GM18499 (cell line): ENCODE measurements around the gene MSANTD2.
A peak's percentile ranks its signal among the peaks of the same experiment; 100 is the strongest.

ENCODE experiments used
- ATAC-seq: cut with Tn5 transposase; IDR thresholded peaks from one replicate; pipeline ENCODE4 v1.9.1; 2021; ENCODE audit warnings: moderate number of reproducible peaks; ENCODE audit not compliant: insufficient read depth, unreplicated experiment

MSANTD2 gene

DNA sequence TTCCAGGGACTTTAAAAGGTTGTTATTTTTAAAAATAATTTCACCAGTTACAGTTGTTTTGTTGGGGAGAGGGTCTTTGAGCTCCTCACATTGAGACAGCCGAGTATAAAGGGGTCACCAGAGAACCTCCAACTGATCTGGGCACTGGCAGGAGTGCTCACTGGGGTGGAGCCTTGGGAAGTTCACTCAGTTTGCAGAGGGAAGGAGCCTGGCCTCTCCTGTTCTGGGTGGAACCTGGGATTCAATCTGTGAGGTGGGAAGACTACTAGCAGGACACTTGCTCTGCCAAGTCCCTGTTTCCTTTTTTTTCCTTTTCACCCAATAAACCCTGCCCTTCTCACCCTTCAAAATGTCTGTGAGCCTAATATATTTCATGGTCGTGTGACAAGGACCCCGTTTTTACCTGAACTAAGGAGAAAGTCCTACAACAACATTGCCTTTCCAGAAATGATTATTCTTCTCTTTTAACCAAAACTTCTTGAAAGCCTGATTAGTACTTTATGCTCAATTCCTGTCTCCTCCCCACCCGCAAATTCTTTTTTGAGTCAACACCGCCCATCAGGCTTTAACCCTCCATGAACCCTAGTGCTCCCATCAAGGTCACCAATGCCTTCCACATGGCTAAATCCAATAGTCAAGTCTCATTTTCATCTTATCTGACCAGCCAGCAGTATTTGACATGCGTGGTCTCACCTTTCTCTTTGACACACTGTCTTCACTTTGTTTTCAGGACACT, 22.0 kb upstream of the MSANTD2 start:
- no peak for ATAC-seq

DNA sequence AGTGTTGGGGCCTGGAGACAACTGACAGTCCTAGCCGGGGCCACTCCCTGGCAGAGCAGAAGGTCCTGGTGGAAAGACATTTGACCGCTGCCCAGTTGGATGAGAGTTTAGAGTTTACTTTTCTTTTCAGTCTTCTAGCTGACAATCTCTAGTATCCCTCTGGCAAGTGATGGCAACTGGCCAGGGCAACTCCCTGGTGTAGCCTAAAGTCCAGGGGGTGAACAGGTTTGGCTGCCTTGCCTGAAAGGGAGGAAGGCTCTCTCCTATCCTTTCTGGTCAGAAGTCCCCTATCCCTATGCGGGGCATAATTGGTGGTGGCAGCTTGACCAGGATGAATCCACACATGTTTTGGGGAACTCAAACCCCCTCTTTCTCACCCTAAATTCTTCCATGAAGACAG, 16.8 kb upstream of the MSANTD2 start:
- ATAC-seq: no peak

DNA sequence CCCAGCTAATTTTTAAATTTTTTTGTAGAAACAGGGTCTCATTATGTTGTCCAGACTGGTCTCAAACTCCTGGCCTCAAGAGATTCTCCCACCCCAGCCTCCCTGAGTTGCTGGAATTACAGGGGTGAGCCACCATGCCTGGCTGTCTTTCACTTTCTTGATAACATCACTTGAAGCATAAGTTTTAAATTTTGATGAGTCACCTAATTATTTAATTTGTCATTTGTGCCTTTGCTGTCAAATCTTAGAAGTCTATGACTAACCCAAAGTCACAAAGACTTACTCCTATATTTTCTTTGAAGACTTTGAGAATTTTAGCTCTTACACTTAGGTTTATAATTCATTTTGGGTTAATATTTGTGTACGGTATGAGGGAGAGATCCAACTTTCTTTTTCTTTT, 14.5 kb upstream of the MSANTD2 start:
- no peak for ATAC-seq

DNA sequence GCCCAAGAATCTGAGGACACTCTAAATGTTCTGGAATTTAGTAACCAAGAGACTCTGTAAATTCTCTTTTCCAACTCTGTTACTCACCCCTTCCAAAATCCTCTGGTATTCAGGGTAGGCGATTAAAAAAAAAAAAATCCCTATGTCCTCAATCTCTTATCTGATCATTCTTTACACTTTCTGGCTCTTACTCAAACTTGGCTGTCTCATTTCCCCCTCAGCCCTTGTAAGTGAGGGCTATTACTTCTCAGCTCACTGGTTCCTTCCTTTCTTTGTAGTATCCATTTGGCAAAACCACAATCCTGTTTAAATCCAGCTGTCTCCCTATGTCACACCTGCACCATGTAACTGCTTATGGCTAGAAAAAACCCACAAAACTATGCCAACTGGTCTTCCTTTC, 12.7 kb upstream of the MSANTD2 start:
- ATAC-seq: no peak

GRCh38 chr11:124811399-124812125, 11.4 kb upstream of the MSANTD2 start:
- ATAC-seq: no peak

- no peak for ATAC-seq
These were observed 7.6 kb upstream of the MSANTD2 start for GRCh38 chr11:124807660-124808270.

- no peak for ATAC-seq
These were observed 7.0 kb upstream of the MSANTD2 start for GRCh38 chr11:124807201-124807600.

DNA sequence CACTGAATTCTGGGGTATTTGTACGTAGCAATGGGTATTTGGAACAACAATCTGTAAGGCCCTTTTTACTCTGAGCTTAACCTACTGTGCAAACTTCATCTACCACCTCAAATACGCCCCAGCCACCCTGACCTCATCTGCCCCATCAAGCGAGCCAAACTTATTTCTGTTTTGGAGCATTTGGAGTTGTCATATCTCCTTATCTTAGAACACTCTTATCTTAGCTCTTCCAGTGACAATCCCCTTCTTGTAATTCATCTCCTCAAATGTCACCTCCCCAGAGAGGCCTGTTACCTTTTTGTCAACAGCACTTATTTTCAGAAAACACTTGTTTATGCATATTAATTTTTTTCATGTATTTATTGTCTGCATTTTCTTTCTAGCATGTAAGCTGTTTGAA, 4.7 kb upstream of the MSANTD2 start:
- ATAC-seq: no peak

GRCh38 chr11:124801636-124802312, 1.6 kb upstream of the MSANTD2 start:
- ATAC-seq: no peak

DNA sequence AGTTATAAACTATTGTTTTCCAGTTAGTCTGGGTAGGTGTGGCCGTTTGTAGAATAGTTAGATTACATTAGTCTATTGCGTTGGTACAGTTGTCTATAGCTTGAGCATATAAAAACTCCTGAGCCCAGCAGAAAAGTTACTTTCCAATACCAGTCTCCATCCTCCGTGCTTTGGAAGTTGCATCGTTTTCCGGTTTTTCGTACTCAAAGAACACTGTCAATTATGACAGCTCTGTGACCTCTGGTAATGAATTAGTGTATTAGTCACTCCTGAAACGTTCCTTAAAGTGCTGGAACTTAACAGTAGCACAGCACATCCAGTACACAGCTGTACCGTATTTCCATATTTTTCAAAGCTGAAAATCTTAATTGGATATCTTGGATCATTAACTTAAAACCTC, 808 bp upstream of the MSANTD2 start:
- no peak for ATAC-seq

DNA sequence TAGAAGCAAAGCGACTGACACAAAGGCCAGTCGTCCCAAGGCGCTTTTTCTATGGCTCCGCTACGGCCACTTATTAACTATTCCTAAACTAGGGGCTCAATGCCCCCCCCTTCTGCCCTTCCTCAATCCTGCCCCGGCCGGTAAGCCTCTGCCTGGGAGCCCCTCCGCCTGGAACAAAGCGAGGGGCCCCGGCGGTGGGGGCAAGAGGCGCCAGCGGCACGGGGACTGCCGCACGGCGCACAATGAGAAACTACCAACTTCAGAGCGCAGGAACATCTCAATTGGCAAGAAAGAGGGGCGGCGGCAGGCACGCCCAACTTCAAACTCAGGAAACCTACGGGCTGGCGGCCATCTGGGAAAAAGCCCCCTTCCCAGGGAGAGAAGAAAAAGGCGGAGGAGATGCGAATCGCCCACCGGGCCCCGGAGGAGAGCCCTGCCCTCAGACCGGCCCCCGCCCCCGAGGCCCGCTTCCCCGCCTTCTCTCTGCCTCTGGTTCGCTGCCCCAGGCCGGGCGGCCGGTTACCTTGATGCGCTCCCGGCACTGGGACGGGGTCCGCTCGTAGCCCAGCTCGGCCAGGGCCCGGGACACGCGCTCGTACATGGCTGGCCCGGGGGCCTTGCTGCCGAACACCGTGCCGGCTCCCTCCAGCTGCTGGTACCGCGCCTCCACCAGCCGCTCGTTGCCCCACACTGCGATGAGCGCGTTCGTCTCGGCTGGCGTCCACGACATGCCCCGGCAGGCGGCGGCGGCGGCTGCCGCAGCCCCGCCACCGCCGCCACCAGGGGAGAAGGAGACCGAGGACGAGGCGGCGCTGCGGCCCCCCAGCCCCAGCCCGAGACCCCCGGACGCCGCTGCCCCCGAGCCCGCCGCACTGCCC, 619 bp downstream of the MSANTD2 start:
- no peak for ATAC-seq

GRCh38 chr11:124798991-124799347, 1.2 kb downstream of the MSANTD2 start:
- ATAC-seq: no peak

DNA sequence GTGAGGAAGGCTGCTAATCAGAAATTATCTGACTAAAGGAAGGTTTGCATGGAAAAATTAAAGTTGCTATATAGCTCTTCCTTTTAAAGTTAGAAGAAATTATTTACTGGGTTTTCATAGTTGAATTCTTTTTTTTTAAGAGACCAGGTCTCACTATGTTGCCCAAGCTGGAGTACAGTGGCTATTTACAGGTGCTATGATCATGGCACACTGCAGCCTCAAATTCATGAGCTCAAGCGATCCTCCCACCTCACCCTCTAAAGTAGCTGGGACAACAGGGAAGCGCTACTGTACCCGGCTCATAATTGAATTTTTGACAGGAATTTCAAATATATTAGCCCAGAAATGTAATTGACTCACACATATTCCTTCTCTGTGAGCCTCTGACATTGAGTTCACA, 3.9 kb downstream of the MSANTD2 start:
- ATAC-seq: no peak

GRCh38 chr11:124793466-124794278, 6.5 kb downstream of the MSANTD2 start:
- no peak for ATAC-seq

DNA sequence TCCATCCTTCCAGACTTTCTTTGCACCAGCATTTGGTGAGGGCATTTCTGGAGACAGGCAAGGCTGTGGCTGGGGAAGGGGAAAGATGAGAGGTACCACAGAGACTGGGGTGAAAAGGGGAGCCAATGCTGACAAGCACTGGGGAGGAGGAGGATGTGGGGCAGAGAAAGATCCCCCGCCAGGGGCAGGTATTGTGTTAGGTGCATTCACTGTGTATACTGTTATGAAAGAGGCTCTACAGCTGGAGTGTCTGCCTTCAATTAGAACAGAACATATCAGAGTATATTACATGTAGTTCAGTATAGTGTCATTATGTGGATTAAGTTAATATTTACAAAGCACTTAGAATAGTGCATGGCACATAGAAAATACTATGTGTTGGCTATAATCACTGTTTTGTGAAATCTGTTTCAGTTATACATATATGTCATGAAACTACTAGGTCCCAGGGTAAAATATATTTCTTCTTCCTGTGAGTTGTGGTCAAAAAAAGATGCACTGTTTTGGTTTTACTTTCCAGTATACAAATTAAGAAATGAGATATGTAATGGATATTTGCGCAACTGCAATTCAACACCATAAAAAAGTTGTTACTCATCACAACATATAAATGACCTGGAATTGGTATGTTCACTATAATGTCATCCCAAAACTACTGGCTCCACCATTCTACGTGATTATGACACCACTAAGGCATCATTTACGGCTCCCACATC, 8.4 kb downstream of the MSANTD2 start:
- peak; percentile 68 for ATAC-seq

- no peak for ATAC-seq
These were observed 11.7 kb downstream of the MSANTD2 start for GRCh38 chr11:124788521-124788920.

DNA sequence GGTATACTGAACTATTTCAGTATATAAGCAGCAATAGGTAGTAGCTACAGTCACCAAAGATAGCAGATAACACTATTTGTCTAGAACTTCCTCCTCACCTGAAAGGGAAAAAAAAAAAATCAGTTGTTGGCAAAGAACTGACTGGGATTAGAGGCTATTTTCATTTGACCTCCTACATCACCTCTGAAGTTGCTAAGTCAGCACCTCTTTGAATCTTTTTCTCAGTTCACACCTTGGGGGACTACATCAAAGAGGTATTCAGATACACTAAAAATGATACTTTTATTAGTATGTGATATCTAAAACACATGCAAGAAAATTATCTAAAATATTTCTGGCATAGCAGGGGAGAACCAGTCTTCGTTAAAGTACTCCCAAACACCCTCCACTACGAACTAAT, 16.2 kb downstream of the MSANTD2 start:
- ATAC-seq: no peak

- ATAC-seq: no peak
These were observed 17.2 kb downstream of the MSANTD2 start for GRCh38 chr11:124783002-124783401.

DNA sequence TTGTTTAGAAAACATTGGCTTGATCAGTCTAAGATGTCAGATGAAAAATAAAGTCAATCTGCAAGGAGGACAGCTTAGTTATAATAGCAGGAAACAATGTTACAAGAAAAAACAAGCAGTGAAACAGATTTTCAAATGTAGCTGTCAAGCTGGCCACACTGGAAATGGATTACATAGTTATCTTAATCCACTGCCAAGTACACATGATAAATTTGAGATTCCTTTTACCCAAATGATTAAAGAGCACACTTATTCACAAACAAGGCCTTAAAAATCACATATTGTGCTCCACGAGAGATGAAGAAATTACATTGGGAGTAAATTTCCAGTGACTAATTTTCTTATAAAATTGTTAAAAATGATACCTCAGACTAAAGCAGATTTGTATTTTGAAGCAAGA, 20.6 kb downstream of the MSANTD2 start:
- ATAC-seq: no peak
